IMR-90 (cell line): ENCODE results near the gene C3orf38. TPM values are rescaled to one million over a fixed set of nuclear protein-coding genes. Genes with fewer than 3 reads are reported as not detected.
A peak's percentile ranks its signal among the peaks of the same experiment; 100 is the strongest.
"Not testable (repeated sequence)": the region's sequence is repeated elsewhere in the genome, so short reads cannot be mapped to it uniquely, and the experiment has no call there.

Experiments
- ATAC-seq: fragments of 200-7000 bp; cut with Tn5 transposase; 2 replicates; pipeline ENCODE4 v1.9.1; 2020; ENCODE audit warnings: low read depth, mild to moderate bottlenecking, moderate library complexity
- BruUV-seq: library from RNA; stranded (reverse); fragments of 400-500 nt; replicated peaks from 2 replicates; lab custom pipeline; 2021; lab: Mats Ljungman, UMichigan
- CTCF ChIA-PET: fragments of 300-600 bp; formaldehyde crosslinking; extraction: SDS; loops from one replicate; lab custom pipeline; 2021; ENCODE audit warnings: antibody characterized with exemption; lab: Yijun Ruan, JAX
- POLR2A ChIA-PET: fragments of 300-600 bp; sonication (Branson Sonifier 250); formaldehyde crosslinking; loops from one replicate; lab custom pipeline; 2022; ENCODE audit warnings: antibody characterized with exemption; ENCODE audit not compliant: unreplicated experiment; lab: Charles Lee
- DNase-seq: peaks from one replicate; pipeline ENCODE4 v3.0.0; 2013
- H2AFZ ChIP-seq: replicated peaks from 2 replicates; pipeline ENCODE3; 2013; ENCODE audit warnings: low read length, mild to moderate bottlenecking; ENCODE audit not compliant: poor library complexity
- H2AK5ac ChIP-seq: 2 replicates; pipeline ENCODE4 v1.6.1; 2013; ENCODE audit warnings: low read depth, low read length, inconsistent platforms
- H2AK9ac ChIP-seq: replicated peaks from 2 replicates; pipeline ENCODE3; 2013; ENCODE audit warnings: mild to moderate bottlenecking, low read depth, low read length, moderate library complexity; ENCODE audit not compliant: poor library complexity
- H2BK120ac ChIP-seq: 2 replicates; pipeline ENCODE4 v1.6.1; 2013; ENCODE audit warnings: low read depth, low read length, inconsistent platforms
- H2BK15ac ChIP-seq: 3 replicates; pipeline ENCODE4 v1.6.1; 2013; ENCODE audit warnings: low read depth, low read length, inconsistent platforms
- H2BK20ac ChIP-seq: 2 replicates; pipeline ENCODE4 v1.6.1; 2013; ENCODE audit warnings: low read depth, mild to moderate bottlenecking, inconsistent platforms, low read length, moderate library complexity
- H2BK5ac ChIP-seq: 2 replicates; pipeline ENCODE4 v1.6.1; 2013; ENCODE audit warnings: mild to moderate bottlenecking, low read depth, low read length, inconsistent platforms; ENCODE audit not compliant: poor library complexity, severe bottlenecking
- H3K14ac ChIP-seq: replicated peaks from 2 replicates; pipeline ENCODE4 v1.6.1; 2013; ENCODE audit warnings: low read depth, low read length, inconsistent platforms
- H3K18ac ChIP-seq: 2 replicates; pipeline ENCODE4 v1.6.1; 2013; ENCODE audit warnings: low read depth, low read length, control low read depth
- H3K23ac ChIP-seq: 2 replicates; pipeline ENCODE4 v1.6.1; 2013; ENCODE audit warnings: low read depth, low read length, inconsistent platforms
- H3K27ac ChIP-seq: 2 replicates; pipeline ENCODE4 v1.5.1; 2013; ENCODE audit warnings: mild to moderate bottlenecking, control low read depth, low read length; ENCODE audit not compliant: insufficient read depth
- H3K27me3 ChIP-seq: 2 replicates; pipeline ENCODE4 v1.6.1; 2013; ENCODE audit warnings: low read length; ENCODE audit not compliant: control insufficient read depth, insufficient read depth
- H3K36me3 ChIP-seq: 2 replicates; pipeline ENCODE4 v1.6.1; 2013; ENCODE audit warnings: low read length, mixed read lengths; ENCODE audit not compliant: control insufficient read depth, insufficient read depth
- H3K4ac ChIP-seq: 2 replicates; pipeline ENCODE4 v1.6.1; 2013; ENCODE audit warnings: low read depth, low read length, inconsistent platforms
- H3K4me1 ChIP-seq: 2 replicates; pipeline ENCODE4 v1.6.1; 2013; ENCODE audit warnings: low read length, mixed read lengths; ENCODE audit not compliant: control insufficient read depth, insufficient read depth
- H3K4me2 ChIP-seq: 2 replicates; pipeline ENCODE4 v1.6.1; 2013; ENCODE audit warnings: low read depth, mild to moderate bottlenecking, control low read depth, low read length, moderate library complexity
- H3K4me3 ChIP-seq: 2 replicates; pipeline ENCODE4 v1.5.1; 2013; ENCODE audit warnings: low read depth, mild to moderate bottlenecking, control low read depth, low read length, moderate library complexity; ENCODE audit not compliant: insufficient read depth
- H3K56ac ChIP-seq: 2 replicates; pipeline ENCODE4 v1.6.1; 2013; ENCODE audit warnings: low read length, inconsistent platforms; ENCODE audit not compliant: insufficient read depth; ENCODE audit errors: extremely low read depth
- H3K79me1 ChIP-seq, 2 experiments: 2 replicates each; pipeline ENCODE4 v1.6.1; 2013; ENCODE audit warnings: low read length in 2 of 2, inconsistent platforms in 1 of 2, low read depth in 1 of 2
- H3K9ac ChIP-seq: 2 replicates; pipeline ENCODE4 v1.6.1; 2013; ENCODE audit warnings: low read depth, low read length, control low read depth
- H3K9me1 ChIP-seq: 2 replicates; pipeline ENCODE4 v1.6.1; 2013; ENCODE audit warnings: low read length, inconsistent platforms; ENCODE audit not compliant: insufficient read depth
- H3K9me3 ChIP-seq: 2 replicates; pipeline ENCODE4 v1.6.1; 2013; ENCODE audit warnings: low read length; ENCODE audit not compliant: control insufficient read depth, insufficient read depth
- H4K20me1 ChIP-seq: 2 replicates; pipeline ENCODE4 v1.6.1; 2013; ENCODE audit warnings: low read length, inconsistent platforms; ENCODE audit not compliant: insufficient read depth
- H4K5ac ChIP-seq: 2 replicates; pipeline ENCODE4 v1.6.1; 2013; ENCODE audit warnings: mild to moderate bottlenecking, low read depth, low read length, control low read depth
- H4K8ac ChIP-seq, 2 experiments: 2 replicates each; pipeline ENCODE4 v1.6.1; 2013; ENCODE audit warnings: low read depth in 2 of 2, low read length in 2 of 2, control low read depth in 1 of 2, inconsistent platforms in 1 of 2
- H4K91ac ChIP-seq: 2 replicates; pipeline ENCODE4 v1.6.1; 2013; ENCODE audit warnings: low read depth, low read length, inconsistent platforms; ENCODE audit not compliant: insufficient read depth
- CEBPB ChIP-seq: IDR thresholded peaks from 2 replicates; pipeline ENCODE4 v1.6.1; 2012; ENCODE audit warnings: low read depth, low read length, improper control_type of control experiment
- NFE2L2 ChIP-seq: fragments of 150-350 bp; IDR thresholded peaks from 2 replicates; pipeline ENCODE4 v1.6.1; 2016; ENCODE audit warnings: low read depth, mild to moderate bottlenecking, low read length
- WGBS, 2 experiments: methylation state at CpG; one replicate each; pipeline versions ENCODE4 v1.1.5 to v1.1.7; 2013; ENCODE audit warnings: missing lambda C conversion rate in 2 of 2; ENCODE audit not compliant: insufficient read length in 1 of 2; ENCODE audit errors: extremely low coverage in 2 of 2; 5-methylcytosine and 5-hydroxymethylcytosine counted together
- dilution Hi-C: fragments of 300-500 bp; cut with HindIII; formaldehyde crosslinking; loops from one replicate; pipeline ENCODE4 v1.14.3; 2018; ENCODE audit warnings: low sequenced_read_pairs; ENCODE audit not compliant: unreplicated experiment
- in situ Hi-C: fragments of 300-500 bp; cut with MboI; formaldehyde crosslinking; loops from 3 replicates; pipeline ENCODE4 v1.14.3; 2019; ENCODE audit warnings: low sequenced_read_pairs, inconsistent platforms, mixed read lengths
- intact Hi-C: fragments of 100-400 bp; cut with micrococcal nuclease; formaldehyde crosslinking; loops from 2 replicates; pipeline ENCODE4 v1.10.0; 2022
- polyA plus RNA-seq, 3 experiments: library from polyadenylated mRNA; depleted of rRNA; stranded (reverse); fragments of >200 nt; gene quantifications; 2 replicates each; pipeline ENCODE4 v1.2.3, GENCODE V29; 2012; ENCODE audit warnings: low replicate concordance in 1 of 3
- total RNA-seq: library from RNA; depleted of rRNA; stranded (reverse); fragments of >200 nt; gene quantifications from 2 replicates; pipeline ENCODE4 v1.2.3, GENCODE V29; 2012

The C3orf38 gene
- total and polyA plus RNA-seq, 2 of the 4 experiments (the other 2 are of a cell fraction) = 11.1 to 16.7 TPM

GRCh38 chr3:88117683-88118082 is 32.1 kb upstream of the C3orf38 start:
- no peak overlapping the region for H2AK5ac ChIP-seq
- no peak overlapping the region for H2BK120ac ChIP-seq
- no peak overlapping the region for H3K4ac ChIP-seq
- H3K56ac ChIP-seq = no peak overlapping the region
- no peak overlapping the region for H2BK15ac ChIP-seq
- H3K18ac ChIP-seq = no peak overlapping the region
- H3K27me3 ChIP-seq = no peaks in the 10 kb centered on the region
- BruUV-seq = no TSS peak
- H3K9ac ChIP-seq = no peak overlapping the region
- no peak overlapping the region for H4K91ac ChIP-seq
- in situ Hi-C loops (no loop called here), intact Hi-C loops (no loop called here), dilution Hi-C loops (no loop called here)
- H3K14ac ChIP-seq = no peak overlapping the region
- H3K23ac ChIP-seq = no peak overlapping the region
- no peaks in the 10 kb centered on the region for H3K9me1 ChIP-seq
- no peaks in the 10 kb centered on the region for H3K4me1 ChIP-seq
- no peak overlapping the region for H3K4me3 ChIP-seq
- no peak overlapping the region for H3K27ac ChIP-seq
- no peak overlapping the region for H2AK9ac ChIP-seq
- DNase-seq = no peak
- ChIA-PET POLR2A (no interaction called here), CTCF (no interaction called here)
- no peak overlapping the region for H3K4me2 ChIP-seq
- no peak overlapping the region for H4K5ac ChIP-seq
- H3K36me3 ChIP-seq = 0 out of 2 replicates have a peak, but pooled peaks cover 2% of the 10 kb centered on the region
- no peak overlapping the region for H2AFZ ChIP-seq
- H3K79me1 ChIP-seq = peaks cover 13 to 19% of the 10 kb centered on the region in 2 experiments
- H2BK5ac ChIP-seq = no peak overlapping the region
- H2BK20ac ChIP-seq = no peak overlapping the region
- no peak for ATAC-seq
- TF ChIP-seq NFE2L2 (no peak), CEBPB (peak; percentile 54; the same call in 1 of the 2 replicates)
- no peaks in the 10 kb centered on the region for H3K9me3 ChIP-seq
- H4K20me1 ChIP-seq = no peaks in the 10 kb centered on the region
- no peak overlapping the region for H4K8ac ChIP-seq
- no CpG with 5 or more reads among the region's 1 CpG for WGBS, 2 experiments

- H3K9ac ChIP-seq, H3K56ac ChIP-seq, POLR2A ChIA-PET, H3K23ac ChIP-seq, H3K14ac ChIP-seq, H3K18ac ChIP-seq, in situ Hi-C loops, H4K5ac ChIP-seq, H3K4me2 ChIP-seq, H2AK9ac ChIP-seq, H4K91ac ChIP-seq, H4K8ac ChIP-seq, H4K20me1 ChIP-seq, H3K4me1 ChIP-seq, H2AFZ ChIP-seq, H3K27me3 ChIP-seq, H3K36me3 ChIP-seq, ATAC-seq, H2AK5ac ChIP-seq, DNase-seq, H3K9me1 ChIP-seq, H3K4ac ChIP-seq, CTCF ChIA-PET, H2BK120ac ChIP-seq, H3K27ac ChIP-seq, dilution Hi-C loops, H3K9me3 ChIP-seq, H3K4me3 ChIP-seq, H2BK5ac ChIP-seq, BruUV-seq, H2BK15ac ChIP-seq, H2BK20ac ChIP-seq, intact Hi-C loops: not testable (repeated sequence)
- H3K79me1 ChIP-seq = peaks cover 15 to 21% of the 10 kb centered on the region in 2 experiments
- WGBS, 2 experiments = no CpG with 5 or more reads among the region's 2 CpGs
These were observed 31.2 kb upstream of the C3orf38 start for GRCh38 chr3:88118603-88119002.
